CD14-positive monocyte (primary cell): ENCODE data around the gene GNAT1. TPM values are rescaled to one million over a fixed set of nuclear protein-coding genes. Genes with fewer than 3 reads are reported as not detected.

Experiments
- DNase-seq, 3 donors: peaks; one replicate each; pipeline ENCODE4 v3.0.0-alpha.2; 2011 to 2022
- H2AFZ ChIP-seq: 2 replicates; pipeline ENCODE4 v1.6.0; 2012; ENCODE audit warnings: mild to moderate bottlenecking, low read depth, low read length, inconsistent platforms; ENCODE audit not compliant: insufficient read depth, poor library complexity, severe bottlenecking
- H3K27ac ChIP-seq, 2 donors: 1 replicate in 1 of 2; 2 replicates in 1 of 2; pipeline ENCODE4 v1.5.1; 2012 to 2013; ENCODE audit warnings: low read length in 2 of 2, control low read depth in 1 of 2, inconsistent platforms in 1 of 2, low read depth in 1 of 2, mild to moderate bottlenecking in 1 of 2
- H3K27me3 ChIP-seq, 2 donors: one replicate each; pipeline versions ENCODE4 v1.6.0 to v1.6.1; 2011 to 2013; ENCODE audit warnings: low read length in 2 of 2; ENCODE audit not compliant: control insufficient read depth in 2 of 2, insufficient read depth in 2 of 2
- H3K36me3 ChIP-seq, 2 donors: replicated peaks in 1 of 2; 1 replicate in 1 of 2; 2 replicates in 1 of 2; pipeline versions ENCODE4 v1.5.1 to v1.6.1; 2012 to 2013; ENCODE audit warnings: low read length in 2 of 2, control low read depth in 1 of 2, inconsistent platforms in 1 of 2, mild to moderate bottlenecking in 1 of 2; ENCODE audit not compliant: insufficient read depth in 2 of 2, control insufficient read depth in 1 of 2
- H3K4me1 ChIP-seq, 2 donors: 1 replicate in 1 of 2; 2 replicates in 1 of 2; pipeline versions ENCODE4 v1.5.1 to v1.6.1; 2012 to 2013; ENCODE audit warnings: low read length in 2 of 2, control low read depth in 1 of 2, inconsistent platforms in 1 of 2, mild to moderate bottlenecking in 1 of 2, moderate library complexity in 1 of 2; ENCODE audit not compliant: insufficient read depth in 2 of 2, control insufficient read depth in 1 of 2
- H3K4me2 ChIP-seq: replicated peaks from 2 replicates; pipeline ENCODE3; 2012; ENCODE audit warnings: low read length, moderate library complexity, mild to moderate bottlenecking; ENCODE audit not compliant: poor library complexity, severe bottlenecking; ENCODE audit errors: extremely low read depth
- H3K4me3 ChIP-seq, 3 experiments: fragments of 200-600 bp in 1 of 3; sonication (generic) in 1 of 3; replicated peaks in 1 of 3; 1 replicate in 2 of 3; 2 replicates in 1 of 3; pipeline ENCODE4 v1.5.1; 2011 to 2013; ENCODE audit warnings: low read length in 3 of 3, mild to moderate bottlenecking in 3 of 3, control low read depth in 2 of 3, low read depth in 2 of 3, inconsistent platforms in 1 of 3, moderate library complexity in 1 of 3
- H3K79me2 ChIP-seq: 2 replicates; pipeline ENCODE4 v1.6.0; 2012; ENCODE audit warnings: mild to moderate bottlenecking, control low read depth, inconsistent platforms, low read length, moderate library complexity; ENCODE audit not compliant: insufficient read depth
- H3K9ac ChIP-seq: 2 replicates; pipeline ENCODE4 v1.6.0; 2017; ENCODE audit warnings: low read length, mild to moderate bottlenecking; ENCODE audit not compliant: insufficient read depth, poor library complexity, severe bottlenecking
- H3K9me3 ChIP-seq, 2 donors: replicated peaks in 1 of 2; 1 replicate in 1 of 2; 2 replicates in 1 of 2; pipeline versions ENCODE4 v1.5.1 to v1.6.1; 2012 to 2013; ENCODE audit warnings: low read length in 2 of 2, control low read depth in 1 of 2; ENCODE audit not compliant: control insufficient read depth in 1 of 2, insufficient read depth in 1 of 2
- H4K20me1 ChIP-seq: 2 replicates; pipeline ENCODE4 v1.6.0; 2012; ENCODE audit warnings: mild to moderate bottlenecking, low read length, control low read depth, moderate library complexity; ENCODE audit not compliant: insufficient read depth
- H3K27ac Mint-ChIP-seq, 7 donors: one replicate each; pipeline ENCODE4 v1.8.0; 2020; ENCODE audit warnings: mild to moderate bottlenecking in 7 of 7, mixed read lengths in 7 of 7, moderate library complexity in 6 of 7, inconsistent platforms in 2 of 7
- H3K27me3 Mint-ChIP-seq, 3 donors: one replicate each; pipeline ENCODE4 v1.8.0; 2021 to 2022; ENCODE audit warnings: low read depth in 3 of 3, mild to moderate bottlenecking in 3 of 3, mixed read lengths in 3 of 3, moderate library complexity in 3 of 3, inconsistent platforms in 1 of 3
- H3K36me3 Mint-ChIP-seq, 2 donors: one replicate each; pipeline ENCODE4 v1.8.0; 2020; ENCODE audit warnings: mixed read lengths in 2 of 2, inconsistent platforms in 1 of 2, mild to moderate bottlenecking in 1 of 2
- H3K4me1 Mint-ChIP-seq: one replicate; pipeline ENCODE4 v1.8.0; 2020; ENCODE audit warnings: mild to moderate bottlenecking, mixed read lengths
- H3K4me3 Mint-ChIP-seq, 2 donors: one replicate each; pipeline ENCODE4 v1.8.0; 2020; ENCODE audit warnings: mild to moderate bottlenecking in 2 of 2, mixed read lengths in 2 of 2, moderate library complexity in 1 of 2
- H3K9me3 Mint-ChIP-seq, 7 donors: one replicate each; pipeline ENCODE4 v1.8.0; 2020 to 2022; ENCODE audit warnings: mixed read lengths in 7 of 7, mild to moderate bottlenecking in 6 of 7, moderate library complexity in 6 of 7, inconsistent platforms in 2 of 7
- WGBS: methylation state at CpG from one replicate; pipeline ENCODE4 v1.1.5; 2013; ENCODE audit warnings: missing lambda C conversion rate; ENCODE audit not compliant: insufficient coverage; 5-methylcytosine and 5-hydroxymethylcytosine counted together
- intact Hi-C, 2 donors: fragments of 100-400 bp; cut with micrococcal nuclease; formaldehyde crosslinking; loops; one replicate each; pipeline versions ENCODE4 v1.15.0 to v1.15.1; 2023
- polyA plus RNA-seq, 3 donors: library from polyadenylated mRNA; depleted of rRNA in 1 of 3; unstranded in 2 of 3; stranded (reverse) in 1 of 3; fragments of 300-500 nt in 2 of 3; fragments of >200 nt in 1 of 3; fragmentation: Illumina TruSeq in 2 of 3; gene quantifications; 1 replicate in 2 of 3; 2 replicates in 1 of 3; pipeline ENCODE4 v1.2.3, GENCODE V29; 2012 to 2021
- TF ChIP-seq, protein P1 (sequence below): fragments of 200-600 bp; IDR thresholded peaks from one replicate; pipeline ENCODE4 v1.8.0; 2022; ENCODE audit warnings: antibody characterized with exemption, mild to moderate bottlenecking

Gene GNAT1
- polyA plus RNA-seq, 3 donors, result not detected

- intact Hi-C loops, result no loop called here
- Histone ChIP-seq H3K4me2 (no peak overlapping the region), H3K27ac (no peak overlapping the region), H3K79me2 (no peaks in the 10 kb centered on the region), H3K27me3 (no peaks in the 10 kb centered on the region), H3K4me1 (peaks cover 12 to 15% of the 10 kb centered on the region in 2 donors), H2AFZ (no peak overlapping the region), H3K9ac (no peak overlapping the region), H4K20me1 (no peaks in the 10 kb centered on the region), H3K9me3 (no peaks in the 10 kb centered on the region), H3K4me3 (no peak overlapping the region), H3K36me3 (no peaks in the 10 kb centered on the region)
- peaks cover 2 to 9% (median 8%) of the 10 kb centered on the region in 3 donors for H3K27me3 Mint-ChIP-seq
- no peaks in the 10 kb centered on the region for H3K9me3 Mint-ChIP-seq
- H3K4me1 Mint-ChIP-seq, result peaks cover 20% of the 10 kb centered on the region
- DNase-seq, result peak; percentile 48 to 85 (median 66)
- 37% methylated on average over 10 of the region's 10 CpGs for WGBS
- TF ChIP-seq, protein P1, sequence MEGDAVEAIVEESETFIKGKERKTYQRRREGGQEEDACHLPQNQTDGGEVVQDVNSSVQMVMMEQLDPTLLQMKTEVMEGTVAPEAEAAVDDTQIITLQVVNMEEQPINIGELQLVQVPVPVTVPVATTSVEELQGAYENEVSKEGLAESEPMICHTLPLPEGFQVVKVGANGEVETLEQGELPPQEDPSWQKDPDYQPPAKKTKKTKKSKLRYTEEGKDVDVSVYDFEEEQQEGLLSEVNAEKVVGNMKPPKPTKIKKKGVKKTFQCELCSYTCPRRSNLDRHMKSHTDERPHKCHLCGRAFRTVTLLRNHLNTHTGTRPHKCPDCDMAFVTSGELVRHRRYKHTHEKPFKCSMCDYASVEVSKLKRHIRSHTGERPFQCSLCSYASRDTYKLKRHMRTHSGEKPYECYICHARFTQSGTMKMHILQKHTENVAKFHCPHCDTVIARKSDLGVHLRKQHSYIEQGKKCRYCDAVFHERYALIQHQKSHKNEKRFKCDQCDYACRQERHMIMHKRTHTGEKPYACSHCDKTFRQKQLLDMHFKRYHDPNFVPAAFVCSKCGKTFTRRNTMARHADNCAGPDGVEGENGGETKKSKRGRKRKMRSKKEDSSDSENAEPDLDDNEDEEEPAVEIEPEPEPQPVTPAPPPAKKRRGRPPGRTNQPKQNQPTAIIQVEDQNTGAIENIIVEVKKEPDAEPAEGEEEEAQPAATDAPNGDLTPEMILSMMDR, result no peak
- no peaks in the 10 kb centered on the region for H3K36me3 Mint-ChIP-seq
- peak overlapping the region in 5 of 7 donors; percentile 70 to 89 (median 79) for H3K27ac Mint-ChIP-seq
- no peak overlapping the region for H3K4me3 Mint-ChIP-seq
Measured at GRCh38 chr3:50170689-50171088, 20.7 kb upstream of the GNAT1 start.

- Mint-ChIP-seq H3K4me3 (no peak overlapping the region), H3K9me3 (no peaks in the 10 kb centered on the region), H3K27me3 (peaks cover 2 to 4% (median 3%) of the 10 kb centered on the region in 3 donors), H3K4me1 (peaks cover 20% of the 10 kb centered on the region), H3K27ac (peak overlapping the region in 4 of 7 donors; percentile 25 to 87 (median 39)), H3K36me3 (no peaks in the 10 kb centered on the region)
- H3K36me3 ChIP-seq, result no peaks in the 10 kb centered on the region
- TF ChIP-seq, protein P1, result no peak
- H3K79me2 ChIP-seq, result no peaks in the 10 kb centered on the region
- H3K4me3 ChIP-seq, result no peak overlapping the region
- no peak overlapping the region for H3K27ac ChIP-seq
- peaks cover 12 to 15% of the 10 kb centered on the region in 2 donors for H3K4me1 ChIP-seq
- no peaks in the 10 kb centered on the region for H3K9me3 ChIP-seq
- H3K4me2 ChIP-seq, result no peak overlapping the region
- no peak overlapping the region for H3K9ac ChIP-seq
- no peaks in the 10 kb centered on the region for H3K27me3 ChIP-seq
- no peak overlapping the region for H2AFZ ChIP-seq
- no peaks in the 10 kb centered on the region for H4K20me1 ChIP-seq
- WGBS, result 81% methylated on average over 9 of the region's 21 CpGs
- DNase-seq, result no peak
- intact Hi-C loops, result no loop called here
Measured at GRCh38 chr3:50171540-50172301, 19.7 kb upstream of the GNAT1 start.
